Neutrophil (primary cell): ENCODE data around the gene MAGI3.
"Not testable (repeated sequence)": the region's sequence is repeated elsewhere in the genome, so short reads cannot be mapped to it uniquely, and the experiment has no call there.

Source experiments
- H3K27ac ChIP-seq: fragments of 200-600 bp; sonication (generic); 2 replicates; pipeline ENCODE4 v1.5.1; 2016; ENCODE audit warnings: mild to moderate bottlenecking, moderate library complexity
- H3K27me3 ChIP-seq: fragments of 200-600 bp; sonication (generic); 2 replicates; pipeline ENCODE4 v1.6.0; 2016; ENCODE audit warnings: mild to moderate bottlenecking
- H3K36me3 ChIP-seq: fragments of 200-600 bp; sonication (generic); 2 replicates; pipeline ENCODE4 v1.5.1; 2017
- H3K4me1 ChIP-seq, 2 experiments: fragments of 200-600 bp in 1 of 2; sonication (generic) in 1 of 2; 1 replicate in 1 of 2; 2 replicates in 1 of 2; pipeline versions ENCODE4 v1.5.1 to v1.6.1; 2013 to 2016; ENCODE audit warnings: low read depth in 1 of 2, low read length in 1 of 2, mild to moderate bottlenecking in 1 of 2, moderate library complexity in 1 of 2; ENCODE audit not compliant: control insufficient read depth in 1 of 2, insufficient read depth in 1 of 2
- H3K4me3 ChIP-seq, 2 experiments: fragments of 200-600 bp in 1 of 2; sonication (generic) in 1 of 2; 1 replicate in 1 of 2; 2 replicates in 1 of 2; pipeline ENCODE4 v1.5.1; 2013 to 2016; ENCODE audit warnings: low read depth in 1 of 2, low read length in 1 of 2, mild to moderate bottlenecking in 1 of 2, moderate library complexity in 1 of 2
- H3K9me3 ChIP-seq: fragments of 200-600 bp; sonication (generic); 2 replicates; pipeline ENCODE4 v1.5.1; 2016
- CTCF ChIP-seq: fragments of 200-600 bp; sonication (generic); IDR thresholded peaks from 2 replicates; pipeline ENCODE4 v1.5.1; 2016; ENCODE audit warnings: antibody characterized with exemption

Gene MAGI3

GRCh38 chr1:113552244-113552643 is 161.9 kb downstream of the MAGI3 start:
- TF ChIP-seq CTCF = no peak
- H3K4me3 ChIP-seq = no peak overlapping the region
- no peaks in the 10 kb centered on the region for H3K9me3 ChIP-seq
- H3K27me3 ChIP-seq = no peaks in the 10 kb centered on the region
- no peaks in the 10 kb centered on the region for H3K4me1 ChIP-seq
- no peaks in the 10 kb centered on the region for H3K36me3 ChIP-seq
- H3K27ac ChIP-seq = no peak overlapping the region

- H3K27me3 ChIP-seq = no peaks in the 10 kb centered on the region
- H3K4me3 ChIP-seq = no peak overlapping the region
- H3K36me3 ChIP-seq = no peaks in the 10 kb centered on the region
- H3K27ac ChIP-seq = no peak overlapping the region
- H3K9me3 ChIP-seq = no peaks in the 10 kb centered on the region
- H3K4me1 ChIP-seq = no peaks in the 10 kb centered on the region
- TF ChIP-seq CTCF = no peak
Measured at GRCh38 chr1:113557187-113557586, 166.9 kb downstream of the MAGI3 start.

- H3K4me1 ChIP-seq = no peaks in the 10 kb centered on the region
- H3K36me3 ChIP-seq = no peaks in the 10 kb centered on the region
- H3K27ac ChIP-seq = no peak overlapping the region
- no peak overlapping the region for H3K4me3 ChIP-seq
- no peaks in the 10 kb centered on the region for H3K9me3 ChIP-seq
- no peak for TF ChIP-seq CTCF
- no peaks in the 10 kb centered on the region for H3K27me3 ChIP-seq
Measured at GRCh38 chr1:113565621-113566020, 175.3 kb downstream of the MAGI3 start.

GRCh38 chr1:113567427-113567826 is 177.1 kb downstream of the MAGI3 start:
- Histone ChIP-seq H3K9me3 (no peaks in the 10 kb centered on the region), H3K4me1 (no peaks in the 10 kb centered on the region), H3K36me3 (no peaks in the 10 kb centered on the region), H3K27me3 (no peaks in the 10 kb centered on the region), H3K4me3 (no peak overlapping the region), H3K27ac (no peak overlapping the region)
- TF ChIP-seq CTCF = no peak

- not testable (repeated sequence) for H3K4me3 ChIP-seq, H3K27ac ChIP-seq, H3K36me3 ChIP-seq, H3K4me1 ChIP-seq, H3K27me3 ChIP-seq, H3K9me3 ChIP-seq
Measured at GRCh38 chr1:113575744-113576260, 185.5 kb downstream of the MAGI3 start.

GRCh38 chr1:113576271-113576670 is 186.0 kb downstream of the MAGI3 start:
- Histone ChIP-seq H3K27ac (no peak overlapping the region), H3K36me3 (no peaks in the 10 kb centered on the region), H3K27me3 (no peaks in the 10 kb centered on the region), H3K4me1 (no peaks in the 10 kb centered on the region), H3K4me3 (no peak overlapping the region), H3K9me3 (no peaks in the 10 kb centered on the region)
- TF ChIP-seq CTCF = no peak
